MM.1S (cell line): ENCODE data around the gene RFTN1.

Source experiments
- CTCF ChIP-seq: fragments of 300-600 bp; sonication (generic); IDR thresholded peaks from 2 replicates; pipeline ENCODE4 v1.5.1; 2016; ENCODE audit warnings: antibody characterized with exemption, low read length, mixed read lengths
- EZH2 ChIP-seq: fragments of 300-600 bp; sonication (generic); optimal IDR thresholded peaks from 2 replicates; pipeline ENCODE3; 2017; ENCODE audit warnings: low read depth, mild to moderate bottlenecking, antibody characterized with exemption, low read length, mixed read lengths

- TF ChIP-seq CTCF (no peak), EZH2 (no peak)
Measured at GRCh38 chr3:16323737-16324136, 189.8 kb downstream of the RFTN1 start.
